IMR-90 (cell line): ENCODE measurements around the gene SLC10A6.

Source experiments
- CEBPB ChIP-seq: IDR thresholded peaks from 2 replicates; pipeline ENCODE4 v1.6.1; 2012; ENCODE audit warnings: low read depth, low read length, improper control_type of control experiment
- CTCF ChIP-seq: conservative IDR thresholded peaks from 2 replicates; pipeline ENCODE4 v1.5.1; 2012; ENCODE audit warnings: mild to moderate bottlenecking, low read depth, low read length, improper control_type of control experiment
- MAFK ChIP-seq: IDR thresholded peaks from 2 replicates; pipeline ENCODE4 v1.6.1; 2012; ENCODE audit warnings: low read depth, low read length, improper control_type of control experiment
- RAD21 ChIP-seq: IDR thresholded peaks from 2 replicates; pipeline ENCODE4 v1.6.1; 2012; ENCODE audit warnings: low read length, improper control_type of control experiment
- SMC3 ChIP-seq: fragments of 150-350 bp; IDR thresholded peaks from 2 replicates; pipeline ENCODE4 v1.6.1; 2016; ENCODE audit warnings: low read depth, mild to moderate bottlenecking, antibody characterized with exemption, low read length, moderate library complexity
- USF2 ChIP-seq: fragments of 150-350 bp; IDR thresholded peaks from 2 replicates; pipeline ENCODE4 v1.6.1; 2017; ENCODE audit warnings: mild to moderate bottlenecking, antibody characterized with exemption, low read length, low read depth

GRCh38 chr4:86879641-86880040, 30.5 kb upstream of the SLC10A6 start:
- no peak for TF ChIP-seq CTCF
- no peak for TF ChIP-seq MAFK
- no peak for TF ChIP-seq CEBPB
- TF ChIP-seq RAD21, result no peak
- TF ChIP-seq SMC3, result no peak
- TF ChIP-seq USF2, result no peak
